ENCODE measurements around the gene P3R3URF. TPM values are rescaled to one million over a fixed set of nuclear protein-coding genes. Genes with fewer than 3 reads are reported as not detected.
A peak's percentile ranks its signal among the peaks of the same experiment; 100 is the strongest.

P3R3URF gene
- total and polyA plus RNA-seq, 8 donors: not detected

- peaks cover 0 to 6% (median 0%) of the 10 kb centered on the region in 3 donors for H3K4me1 ChIP-seq
- no peaks in the 10 kb centered on the region for H3K27me3 ChIP-seq
- H3K4me3 ChIP-seq: peak overlapping the region in 2 of 4 donors; percentile 35 to 47
- DNase-seq: no peak
- 74% methylated on average over 14 of the region's 14 CpGs for WGBS, 2 donors
- H3K36me3 ChIP-seq: no peaks in the 10 kb centered on the region
- no peaks in the 10 kb centered on the region for H3K9me3 ChIP-seq
- no peak overlapping the region for H3K27ac ChIP-seq
- no peak for FAIRE-seq
- intact Hi-C loops (cut with DNase I): no loop called here
- no peak for ATAC-seq
- TF ChIP-seq CTCF (IDR thresholded peaks at IDR 0.05): no peak
These were observed 27.6 kb upstream of the P3R3URF start for GRCh38 chr1:46203738-46204405.

GRCh38 chr1:46199233-46199749 is 23.0 kb upstream of the P3R3URF start:
- TF ChIP-seq CTCF (IDR thresholded peaks at IDR 0.05): no peak
- no peaks in the 10 kb centered on the region for H3K36me3 ChIP-seq
- intact Hi-C loops (cut with DNase I): no loop called here
- H3K9me3 ChIP-seq: no peaks in the 10 kb centered on the region
- peak overlapping the region in 2 of 4 donors; percentile 74 to 85 for H3K4me3 ChIP-seq
- FAIRE-seq: no peak
- WGBS, 2 donors: 65 to 67% methylated on average over 3 of the region's 3 CpGs
- peaks cover 0 to 13% (median 9%) of the 10 kb centered on the region in 3 donors for H3K4me1 ChIP-seq
- no peaks in the 10 kb centered on the region for H3K27me3 ChIP-seq
- no peak overlapping the region for H3K27ac ChIP-seq
- ATAC-seq: no peak
- no peak for DNase-seq

- Histone ChIP-seq H3K4me3 (peak within 1 kb of the TSS; percentile 65 to 85 (median 76)), H3K27me3 (no peaks in the 10 kb centered on the region), H3K4me1 (peaks cover 0 to 13% (median 9%) of the 10 kb centered on the region in 3 donors), H3K9me3 (no peaks in the 10 kb centered on the region), H3K36me3 (no peaks in the 10 kb centered on the region), H3K27ac (peak within 1 kb of the TSS; percentile 35 to 72 (median 50))
- 0% methylated on average over 49 to 67 of the region's 67 CpGs for WGBS, 2 donors
- no peak for TF ChIP-seq CTCF (IDR thresholded peaks at IDR 0.05)
- intact Hi-C loops (cut with DNase I): no loop called here
- DNase-seq (peak in 5 of 6 donors; percentile 51 to 90 (median 72)), FAIRE-seq (no peak), ATAC-seq (peak; percentile 91 to 95 (median 94))
These were observed 21.9 kb upstream of the P3R3URF start, which contains the start of gene POMGNT1 for GRCh38 chr1:46197964-46198811. POMGNT1 (minus strand) TSS chr1:46198434; CDS start chr1:46197821, 613 bp downstream.

- peaks cover 0 to 13% (median 9%) of the 10 kb centered on the region in 3 donors for H3K4me1 ChIP-seq
- intact Hi-C loops (cut with DNase I): no loop called here
- no peak for DNase-seq
These were observed 21.3 kb upstream of the P3R3URF start for GRCh38 chr1:46197560-46197963.

More at GRCh38 chr1:46197560-46197963, 21.3 kb upstream of the P3R3URF start:
- peaks cover 0 to 6% (median 0%) of the 10 kb centered on the region in 3 donors for H3K36me3 ChIP-seq
- 40 to 52% methylated on average over 9 of the region's 9 CpGs for WGBS, 2 donors
- H3K27me3 ChIP-seq: no peaks in the 10 kb centered on the region
- no peak for TF ChIP-seq CTCF (IDR thresholded peaks at IDR 0.05)
- ATAC-seq (no peak), FAIRE-seq (no peak)
- peak overlapping the region; percentile 65 to 85 (median 76) for H3K4me3 ChIP-seq
- H3K27ac ChIP-seq: peak overlapping the region in 3 of 4 donors; percentile 22 to 67 (median 35)
- H3K9me3 ChIP-seq: no peaks in the 10 kb centered on the region
